ENCODE data around the gene NF2.

GRCh38 chr22:29621761-29622526 lies 18.5 kb downstream of the NF2 start:
- TF ChIP-seq, protein P1, sequence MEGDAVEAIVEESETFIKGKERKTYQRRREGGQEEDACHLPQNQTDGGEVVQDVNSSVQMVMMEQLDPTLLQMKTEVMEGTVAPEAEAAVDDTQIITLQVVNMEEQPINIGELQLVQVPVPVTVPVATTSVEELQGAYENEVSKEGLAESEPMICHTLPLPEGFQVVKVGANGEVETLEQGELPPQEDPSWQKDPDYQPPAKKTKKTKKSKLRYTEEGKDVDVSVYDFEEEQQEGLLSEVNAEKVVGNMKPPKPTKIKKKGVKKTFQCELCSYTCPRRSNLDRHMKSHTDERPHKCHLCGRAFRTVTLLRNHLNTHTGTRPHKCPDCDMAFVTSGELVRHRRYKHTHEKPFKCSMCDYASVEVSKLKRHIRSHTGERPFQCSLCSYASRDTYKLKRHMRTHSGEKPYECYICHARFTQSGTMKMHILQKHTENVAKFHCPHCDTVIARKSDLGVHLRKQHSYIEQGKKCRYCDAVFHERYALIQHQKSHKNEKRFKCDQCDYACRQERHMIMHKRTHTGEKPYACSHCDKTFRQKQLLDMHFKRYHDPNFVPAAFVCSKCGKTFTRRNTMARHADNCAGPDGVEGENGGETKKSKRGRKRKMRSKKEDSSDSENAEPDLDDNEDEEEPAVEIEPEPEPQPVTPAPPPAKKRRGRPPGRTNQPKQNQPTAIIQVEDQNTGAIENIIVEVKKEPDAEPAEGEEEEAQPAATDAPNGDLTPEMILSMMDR (IDR thresholded peaks at IDR 0.05), result no peak
- TF ChIP-seq POLR2A (IDR thresholded peaks at IDR 0.05), result no peak

All from right lobe of liver (tissue), 4 donors.